Measurements from ENCODE around the gene RELL1.

DNA sequence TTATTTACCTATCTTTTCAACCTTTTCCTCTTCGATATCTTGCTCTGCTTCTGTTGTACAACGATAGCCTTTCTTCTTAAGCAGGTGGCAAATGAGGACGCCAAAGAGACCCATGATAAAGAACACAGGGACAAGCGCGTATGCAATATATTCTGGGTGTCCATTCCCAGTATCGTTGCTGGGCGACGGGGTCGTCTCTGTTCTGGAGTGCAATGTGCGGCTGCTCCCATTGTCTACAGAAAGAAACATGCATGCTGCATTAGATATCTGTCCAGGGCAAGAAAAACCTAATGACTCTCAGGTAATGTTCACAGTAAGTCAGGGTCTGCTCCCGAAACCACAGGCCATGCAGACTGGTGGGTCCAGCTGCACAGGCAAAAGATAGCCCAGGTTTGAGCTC lies 36.9 kb downstream of the RELL1 start:
- TF ChIP-seq POLR2A (IDR thresholded peaks at IDR 0.05; ENCODE audit: low read length): no peak
- no peak for TF ChIP-seq GATA1 (IDR thresholded peaks at IDR 0.05; ENCODE audit: low read depth, low read length)

Measured in erythroblast (primary cell).